GM19238 (cell line): ENCODE data around the gene TGFA.
"Not testable (repeated sequence)": the region's sequence is repeated elsewhere in the genome, so short reads cannot be mapped to it uniquely, and the experiment has no call there.

Experiments
- DNase-seq: peaks from one replicate; pipeline ENCODE4 v3.0.0; 2011; ENCODE audit warnings: low spot score; ENCODE audit not compliant: insufficient read length

The TGFA gene

GRCh38 chr2:70466647-70467046, 87.0 kb downstream of the TGFA start:
- DNase-seq: not testable (repeated sequence)

GRCh38 chr2:70463997-70464396, 89.6 kb downstream of the TGFA start:
- no peak for DNase-seq

GRCh38 chr2:70463581-70463980, 90.0 kb downstream of the TGFA start:
- DNase-seq: no peak

GRCh38 chr2:70461981-70462876, 91.4 kb downstream of the TGFA start:
- DNase-seq: no peak

GRCh38 chr2:70461414-70461813, 92.2 kb downstream of the TGFA start:
- DNase-seq: no peak

GRCh38 chr2:70460333-70460732, 93.3 kb downstream of the TGFA start:
- no peak for DNase-seq

GRCh38 chr2:70458661-70459060, 95.0 kb downstream of the TGFA start:
- DNase-seq: no peak

- DNase-seq: no peak
Observed at GRCh38 chr2:70456585-70457495, 96.8 kb downstream of the TGFA start.

GRCh38 chr2:70454936-70455544, 98.6 kb downstream of the TGFA start:
- no peak for DNase-seq

- DNase-seq: no peak
Observed at GRCh38 chr2:70450641-70451250, 102.9 kb downstream of the TGFA start.

- DNase-seq: no peak
Observed at GRCh38 chr2:70448041-70448440, 105.6 kb downstream of the TGFA start.

- DNase-seq: no peak
Observed at GRCh38 chr2:70443726-70444125, 109.9 kb downstream of the TGFA start.

- no peak for DNase-seq
Observed at GRCh38 chr2:70443078-70443465, 110.6 kb downstream of the TGFA start.

GRCh38 chr2:70442301-70443077, 111.1 kb downstream of the TGFA start:
- DNase-seq: no peak

- DNase-seq: no peak
Observed at GRCh38 chr2:70440621-70441020, 113.0 kb downstream of the TGFA start.

GRCh38 chr2:70435138-70435537, 118.5 kb downstream of the TGFA start:
- no peak for DNase-seq

GRCh38 chr2:70433315-70433714, 120.3 kb downstream of the TGFA start:
- DNase-seq: no peak

GRCh38 chr2:70431716-70432347, 121.8 kb downstream of the TGFA start:
- DNase-seq: no peak

- no peak for DNase-seq
Observed at GRCh38 chr2:70426341-70426740, 127.3 kb downstream of the TGFA start.

GRCh38 chr2:70425682-70426301, 127.8 kb downstream of the TGFA start:
- no peak for DNase-seq
